OCI-LY3 (cell line): Measurements from ENCODE around the gene EFL1.
"Not testable (repeated sequence)": the region's sequence is repeated elsewhere in the genome, so short reads cannot be mapped to it uniquely, and the experiment has no call there.

Source experiments
- EZH2phosphoT487 ChIP-seq: fragments of 200-600 bp; shearing (Covaris generic); IDR thresholded peaks from 2 replicates; pipeline ENCODE4 v1.6.1; 2018; ENCODE audit warnings: antibody characterized with exemption, mixed run types, low read depth
- TF ChIP-seq, protein P1 (sequence below): fragments of 200-600, 300-600 bp; sonication (generic); IDR thresholded peaks from 2 replicates; pipeline ENCODE4 v1.5.1; 2014; ENCODE audit warnings: antibody characterized with exemption, low read length, low read depth

- TF ChIP-seq, protein P1, sequence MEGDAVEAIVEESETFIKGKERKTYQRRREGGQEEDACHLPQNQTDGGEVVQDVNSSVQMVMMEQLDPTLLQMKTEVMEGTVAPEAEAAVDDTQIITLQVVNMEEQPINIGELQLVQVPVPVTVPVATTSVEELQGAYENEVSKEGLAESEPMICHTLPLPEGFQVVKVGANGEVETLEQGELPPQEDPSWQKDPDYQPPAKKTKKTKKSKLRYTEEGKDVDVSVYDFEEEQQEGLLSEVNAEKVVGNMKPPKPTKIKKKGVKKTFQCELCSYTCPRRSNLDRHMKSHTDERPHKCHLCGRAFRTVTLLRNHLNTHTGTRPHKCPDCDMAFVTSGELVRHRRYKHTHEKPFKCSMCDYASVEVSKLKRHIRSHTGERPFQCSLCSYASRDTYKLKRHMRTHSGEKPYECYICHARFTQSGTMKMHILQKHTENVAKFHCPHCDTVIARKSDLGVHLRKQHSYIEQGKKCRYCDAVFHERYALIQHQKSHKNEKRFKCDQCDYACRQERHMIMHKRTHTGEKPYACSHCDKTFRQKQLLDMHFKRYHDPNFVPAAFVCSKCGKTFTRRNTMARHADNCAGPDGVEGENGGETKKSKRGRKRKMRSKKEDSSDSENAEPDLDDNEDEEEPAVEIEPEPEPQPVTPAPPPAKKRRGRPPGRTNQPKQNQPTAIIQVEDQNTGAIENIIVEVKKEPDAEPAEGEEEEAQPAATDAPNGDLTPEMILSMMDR: not testable (repeated sequence)
- not testable (repeated sequence) for TF ChIP-seq EZH2phosphoT487
Observed at GRCh38 chr15:82241836-82242499, 20.6 kb downstream of the EFL1 start.
